Activated CD4-positive, CD25-positive, alpha-beta regulatory T cell (primary cell): ENCODE results near the gene ALOX15B.

Source experiments
- DNase-seq, 4 experiments: peaks; one replicate each; lab custom pipeline; 2025; lab: John Stamatoyannopoulos, UW

The ALOX15B gene

DNA sequence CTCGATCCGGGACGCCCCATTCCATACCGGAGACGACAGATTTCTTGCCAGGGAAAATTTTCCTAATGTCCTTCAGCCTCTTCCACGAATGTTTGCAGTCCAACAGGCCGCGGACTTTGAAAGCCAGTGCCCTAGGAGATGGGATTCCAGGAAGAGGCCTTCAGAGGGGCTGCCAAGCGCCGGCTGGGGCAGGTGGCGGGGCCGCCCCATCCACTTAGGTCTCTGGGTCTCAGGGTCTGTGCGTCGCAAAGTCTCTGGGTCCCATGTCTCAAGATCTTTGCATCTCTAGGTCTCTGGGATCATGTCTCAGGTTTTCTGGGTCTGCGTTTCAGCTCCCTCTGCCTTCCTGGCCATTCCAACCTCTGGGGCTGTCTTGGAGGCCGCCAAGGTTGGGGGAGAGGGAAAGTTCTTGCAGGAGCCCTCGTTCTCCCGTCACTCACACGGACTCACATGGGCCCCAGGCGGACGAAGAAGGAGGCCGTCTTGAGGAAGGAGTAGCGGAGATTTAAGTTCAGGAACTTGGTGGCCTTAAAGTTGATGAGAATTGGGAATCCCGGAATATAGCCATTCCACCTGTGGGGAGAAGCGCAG is 41.4 kb downstream of the ALOX15B start:
- no peak for DNase-seq

- no peak for DNase-seq
Observed at GRCh38 chr17:8080799-8081219, 42.0 kb downstream of the ALOX15B start.

- no peak for DNase-seq
Observed at GRCh38 chr17:8081876-8082275, 43.0 kb downstream of the ALOX15B start.

DNA sequence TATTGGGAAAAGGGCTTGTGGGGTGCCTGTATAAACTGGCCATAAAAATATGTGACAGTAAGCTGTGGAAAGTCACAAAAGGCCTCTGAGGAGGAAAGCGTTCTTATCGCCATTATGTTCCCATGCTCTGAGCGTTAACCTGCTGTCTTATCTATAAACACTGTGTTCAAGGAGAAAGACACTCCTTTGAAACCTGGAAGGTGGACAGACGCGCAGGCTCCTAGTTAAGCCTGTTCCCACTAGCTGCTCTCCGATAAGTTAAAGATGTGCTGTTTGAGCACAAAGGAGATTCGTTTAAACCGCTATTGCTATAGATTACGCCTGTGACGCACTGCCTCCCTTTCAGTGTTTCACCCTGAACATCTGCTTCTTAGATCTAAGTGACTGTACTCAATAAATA is 43.4 kb downstream of the ALOX15B start:
- no peak for DNase-seq

DNA sequence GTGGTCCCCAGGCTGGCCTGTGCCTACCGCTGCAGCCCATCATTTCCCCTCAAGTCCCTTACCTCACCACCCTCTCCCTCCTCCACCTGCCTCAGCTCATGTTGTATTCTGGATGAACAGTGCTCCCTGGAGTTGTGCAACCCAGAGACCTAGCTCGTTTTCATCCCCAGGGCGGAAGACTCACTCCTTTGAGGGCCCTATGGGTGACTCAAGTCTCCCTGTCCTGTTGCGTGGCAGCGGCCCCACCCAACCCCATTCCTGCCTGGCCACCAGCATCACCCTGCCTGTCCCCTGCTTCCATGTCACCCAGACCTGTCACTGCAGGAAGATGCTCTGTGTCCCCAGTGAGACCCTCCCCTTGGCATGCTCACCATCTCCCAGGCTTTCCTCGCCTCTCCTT is 45.4 kb downstream of the ALOX15B start:
- no peak for DNase-seq

DNA sequence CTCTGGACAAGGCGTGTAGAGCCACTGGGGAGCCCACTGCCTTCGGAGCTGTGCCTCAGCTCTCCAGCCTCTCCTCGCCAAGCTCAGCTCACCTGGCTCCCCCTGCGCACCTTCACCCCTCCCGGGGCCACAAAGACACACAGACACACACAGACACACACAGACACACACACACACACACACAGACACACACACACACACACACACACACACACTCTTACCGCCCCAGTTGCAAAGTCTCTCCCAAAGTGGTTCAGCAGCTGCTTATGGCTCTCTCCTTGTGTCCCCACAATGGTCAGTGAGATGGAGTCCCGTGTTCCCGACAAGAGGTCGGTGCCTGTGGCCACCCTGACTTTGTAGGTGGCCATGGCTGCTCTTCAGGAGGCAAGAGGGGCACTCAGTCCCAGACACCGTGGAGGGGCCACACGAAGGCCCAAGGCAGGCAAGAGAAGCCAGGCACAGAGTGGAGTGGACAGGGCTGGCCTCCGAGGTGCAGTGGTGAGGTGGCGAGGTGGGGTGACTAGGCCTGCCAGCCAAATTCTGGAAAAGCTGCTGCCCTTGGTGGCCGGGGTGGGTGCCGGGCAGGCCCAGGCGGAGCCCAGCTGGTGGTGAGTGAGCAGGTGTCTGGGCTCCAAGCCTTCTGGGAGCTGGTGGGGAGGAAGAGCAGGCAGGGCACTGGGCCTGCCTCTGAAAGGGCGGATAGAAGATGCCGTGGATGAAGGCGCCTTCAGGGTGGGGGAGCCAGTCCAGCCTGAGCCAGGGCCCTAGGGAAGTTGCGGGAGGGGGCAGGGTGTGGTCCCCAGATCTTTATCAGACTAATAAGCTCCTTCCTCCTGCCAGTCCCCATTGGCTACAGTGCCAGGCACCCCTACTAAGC is 48.5 kb downstream of the ALOX15B start, which contains the start of gene ALOX12B:
Gene ALOX12B (minus strand): TSS at position 642 of the 877 bp plus-strand sequence. CDS start 274 bp downstream, at position 368.
- DNase-seq, result no peak

- DNase-seq, result no peak
Observed at GRCh38 chr17:8087952-8088230, 49.0 kb downstream of the ALOX15B start.

GRCh38 chr17:8089728-8090127 is 50.9 kb downstream of the ALOX15B start:
- DNase-seq, result no peak

DNA sequence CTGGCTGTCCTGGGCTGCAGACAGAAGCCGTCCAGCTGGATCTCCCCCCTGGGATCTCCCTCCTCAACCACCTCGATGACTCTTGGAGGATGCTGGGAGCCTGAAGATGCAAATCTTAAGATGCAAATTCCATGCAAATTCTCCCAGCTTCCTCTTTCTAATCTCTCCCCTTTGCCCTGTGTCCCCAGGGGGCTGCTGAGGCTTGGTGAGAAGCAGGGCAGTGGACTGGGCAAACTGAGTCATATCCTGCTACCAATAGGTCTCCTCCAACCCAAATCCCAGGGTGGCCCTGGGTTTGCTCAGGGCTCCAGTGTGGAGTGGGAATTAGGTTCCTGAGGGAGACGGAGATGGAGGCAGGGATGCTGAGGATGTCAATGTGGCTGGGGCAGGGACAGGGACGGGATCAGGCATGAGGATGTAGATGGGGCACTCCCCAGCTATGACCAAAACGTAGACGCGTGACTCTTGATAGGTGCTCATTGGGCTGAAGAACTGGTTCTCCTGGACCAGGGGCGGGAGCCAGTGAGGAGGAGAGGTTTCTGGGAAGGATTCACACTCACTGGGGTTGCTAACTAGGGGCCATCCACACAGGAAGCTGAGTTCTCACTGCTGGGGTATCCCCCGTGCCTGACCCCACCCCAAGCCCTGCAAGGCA is 52.3 kb downstream of the ALOX15B start:
- DNase-seq, result no peak

- DNase-seq, result no peak
Observed at GRCh38 chr17:8095361-8095760, 56.5 kb downstream of the ALOX15B start.

- no peak for DNase-seq
Observed at GRCh38 chr17:8096541-8096940, 57.7 kb downstream of the ALOX15B start.
